Mesothelial cell of epicardium (in vitro differentiated cells): ENCODE results near the gene DHX32. TPM values are rescaled to one million over a fixed set of nuclear protein-coding genes. Genes with fewer than 3 reads are reported as not detected.

ENCODE experiments used
- DNase-seq, 2 experiments: peaks; one replicate each; pipeline ENCODE4 v3.0.0; 2021; ENCODE audit warnings: low spot score in 2 of 2; ENCODE audit not compliant: unreplicated experiment in 2 of 2
- H3K27ac Mint-ChIP-seq: 2 replicates; pipeline ENCODE4 v1.8.0; 2021; ENCODE audit warnings: mixed read lengths
- H3K27me3 Mint-ChIP-seq: 2 replicates; pipeline ENCODE4 v1.8.0; 2021; ENCODE audit warnings: low read depth, mixed read lengths
- H3K36me3 Mint-ChIP-seq: 2 replicates; pipeline ENCODE4 v1.8.0; 2021; ENCODE audit warnings: mixed read lengths
- H3K4me1 Mint-ChIP-seq: 2 replicates; pipeline ENCODE4 v1.8.0; 2021; ENCODE audit warnings: mixed read lengths
- H3K4me3 Mint-ChIP-seq: 2 replicates; pipeline ENCODE4 v1.8.0; 2021; ENCODE audit warnings: mild to moderate bottlenecking, moderate library complexity, mixed read lengths
- H3K9me3 Mint-ChIP-seq: 2 replicates; pipeline ENCODE4 v1.8.0; 2021; ENCODE audit warnings: mixed read lengths
- CTCF ChIP-seq: fragments of 200-600 bp; sonication (generic); IDR thresholded peaks from one replicate; pipeline ENCODE4 v1.5.0; 2021; ENCODE audit warnings: antibody characterized with exemption; ENCODE audit not compliant: unreplicated experiment
- total RNA-seq: library from RNA; stranded (reverse); gene quantifications from 3 replicates; pipeline ENCODE4 v1.2.1, GENCODE V29; 2021

The DHX32 gene
- total RNA-seq, 1 donor from 2014 or later = 30.0 TPM

GRCh38 chr10:125816548-125816947 is 64.5 kb downstream of the DHX32 start:
- H3K4me1 Mint-ChIP-seq = peaks cover 11% of the 10 kb centered on the region
- H3K4me3 Mint-ChIP-seq = no peak overlapping the region
- TF ChIP-seq CTCF = no peak
- H3K27me3 Mint-ChIP-seq = no peaks in the 10 kb centered on the region
- H3K36me3 Mint-ChIP-seq = peaks cover 9% of the 10 kb centered on the region
- DNase-seq = no peak
- H3K9me3 Mint-ChIP-seq = no peaks in the 10 kb centered on the region
- no peak overlapping the region for H3K27ac Mint-ChIP-seq

- Mint-ChIP-seq H3K27ac (no peak overlapping the region), H3K4me1 (peaks cover 9% of the 10 kb centered on the region), H3K27me3 (no peaks in the 10 kb centered on the region), H3K36me3 (peaks cover 12% of the 10 kb centered on the region), H3K4me3 (no peak overlapping the region), H3K9me3 (no peaks in the 10 kb centered on the region)
- no peak for DNase-seq
- TF ChIP-seq CTCF = no peak
Measured at GRCh38 chr10:125815764-125816163, 65.3 kb downstream of the DHX32 start.

GRCh38 chr10:125812128-125812750 is 68.9 kb downstream of the DHX32 start:
- no peak for TF ChIP-seq CTCF
- no peaks in the 10 kb centered on the region for H3K9me3 Mint-ChIP-seq
- H3K27me3 Mint-ChIP-seq = no peaks in the 10 kb centered on the region
- H3K4me3 Mint-ChIP-seq = no peak overlapping the region
- H3K4me1 Mint-ChIP-seq = peaks cover 9% of the 10 kb centered on the region
- no peak for DNase-seq
- peaks cover 26% of the 10 kb centered on the region for H3K36me3 Mint-ChIP-seq
- H3K27ac Mint-ChIP-seq = peak overlapping the region; percentile 77

GRCh38 chr10:125811251-125811650 is 69.8 kb downstream of the DHX32 start:
- Mint-ChIP-seq H3K27me3 (no peaks in the 10 kb centered on the region), H3K36me3 (peaks cover 31% of the 10 kb centered on the region)
- DNase-seq = no peak

GRCh38 chr10:125808047-125808446 is 73.0 kb downstream of the DHX32 start:
- H3K27ac Mint-ChIP-seq = no peak overlapping the region
- DNase-seq = no peak
- H3K36me3 Mint-ChIP-seq = peaks cover 30% of the 10 kb centered on the region
- no peaks in the 10 kb centered on the region for H3K9me3 Mint-ChIP-seq
- TF ChIP-seq CTCF = no peak
- peaks cover 9% of the 10 kb centered on the region for H3K4me1 Mint-ChIP-seq
- H3K4me3 Mint-ChIP-seq = no peak overlapping the region
- H3K27me3 Mint-ChIP-seq = no peaks in the 10 kb centered on the region

More at GRCh38 chr10:125811251-125811650, 69.8 kb downstream of the DHX32 start:
- peaks cover 9% of the 10 kb centered on the region for H3K4me1 Mint-ChIP-seq
- H3K27ac Mint-ChIP-seq = no peak overlapping the region
- H3K9me3 Mint-ChIP-seq = no peaks in the 10 kb centered on the region
- no peak overlapping the region for H3K4me3 Mint-ChIP-seq
- no peak for TF ChIP-seq CTCF
